Natural killer cell (primary cell): Measurements from ENCODE around the gene NLRP4. TPM values are rescaled to one million over a fixed set of nuclear protein-coding genes. Genes with fewer than 3 reads are reported as not detected.

Source experiments
- ATAC-seq, 3 donors: fragments of 150-1000 bp in 2 of 3; fragments of 200-7000 bp in 1 of 3; cut with Tn5 transposase; 1 replicate in 1 of 3; 2 replicates in 2 of 3; pipeline ENCODE4 v1.10.0; 2021; ENCODE audit warnings: mild to moderate bottlenecking in 2 of 3, moderate library complexity in 2 of 3
- DNase-seq, 2 donors: peaks; one replicate each; pipeline versions ENCODE4 v3.0.0 to v3.0.0-alpha.2; 2013 to 2021; ENCODE audit warnings: mixed read lengths in 1 of 2
- H3K27ac ChIP-seq: one replicate; pipeline ENCODE4 v1.5.1; 2013; ENCODE audit warnings: mild to moderate bottlenecking, low read length
- H3K27me3 ChIP-seq: one replicate; pipeline ENCODE4 v1.6.1; 2013; ENCODE audit warnings: low read length; ENCODE audit not compliant: control insufficient read depth, insufficient read depth
- H3K36me3 ChIP-seq: one replicate; pipeline ENCODE4 v1.6.1; 2013; ENCODE audit warnings: low read length; ENCODE audit not compliant: control insufficient read depth, insufficient read depth
- H3K4me1 ChIP-seq: one replicate; pipeline ENCODE4 v1.6.1; 2013; ENCODE audit warnings: low read length; ENCODE audit not compliant: control insufficient read depth, insufficient read depth
- H3K4me3 ChIP-seq: one replicate; pipeline ENCODE4 v1.5.1; 2013; ENCODE audit warnings: low read length
- H3K9me3 ChIP-seq: one replicate; pipeline ENCODE4 v1.6.1; 2013; ENCODE audit warnings: low read length; ENCODE audit not compliant: control insufficient read depth, insufficient read depth
- H3K27ac Mint-ChIP-seq, 2 donors: one replicate each; pipeline ENCODE4 v1.8.0; 2022; ENCODE audit warnings: mild to moderate bottlenecking in 2 of 2, mixed read lengths in 2 of 2, moderate library complexity in 1 of 2
- H3K27me3 Mint-ChIP-seq, 2 donors: one replicate each; pipeline ENCODE4 v1.8.0; 2022; ENCODE audit warnings: low read depth in 2 of 2, mixed read lengths in 2 of 2
- H3K36me3 Mint-ChIP-seq: one replicate; pipeline ENCODE4 v1.8.0; 2022; ENCODE audit warnings: mixed read lengths
- H3K4me1 Mint-ChIP-seq, 2 donors: one replicate each; pipeline ENCODE4 v1.8.0; 2022; ENCODE audit warnings: mixed read lengths in 2 of 2
- H3K4me3 Mint-ChIP-seq: one replicate; pipeline ENCODE4 v1.8.0; 2022; ENCODE audit warnings: mild to moderate bottlenecking, moderate library complexity, mixed read lengths
- H3K9me3 Mint-ChIP-seq, 2 donors: one replicate each; pipeline ENCODE4 v1.8.0; 2022; ENCODE audit warnings: mixed read lengths in 2 of 2
- CTCF ChIP-seq: fragments of 200-600 bp; IDR thresholded peaks from one replicate; pipeline ENCODE4 v1.8.0; 2022; ENCODE audit warnings: antibody characterized with exemption
- WGBS: methylation state at CpG from one replicate; pipeline ENCODE4 v1.1.7; 2013; ENCODE audit warnings: missing lambda C conversion rate; ENCODE audit not compliant: insufficient coverage; 5-methylcytosine and 5-hydroxymethylcytosine counted together
- intact Hi-C: fragments of 100-400 bp; cut with micrococcal nuclease; formaldehyde crosslinking; loops from one replicate; pipeline ENCODE4 v1.14.2; 2022
- total RNA-seq, 4 donors: library from RNA; stranded (reverse); fragments of 120-200 nt in 1 of 4; gene quantifications; one replicate each; pipeline versions ENCODE4 v1.2.3 to v1.2.4, GENCODE V29; 2013 to 2022

NLRP4 gene
- total RNA-seq, 3 donors from 2014 or later (not counting 1 experiment from before 2014, with no cell fraction given): not detected

GRCh38 chr19:55820037-55820436, 16.3 kb upstream of the NLRP4 start:
- H3K27ac ChIP-seq: no peak overlapping the region
- ATAC-seq (no peak), DNase-seq (no peak)
- Mint-ChIP-seq H3K27me3 (peaks cover 0 to 4% of the 10 kb centered on the region in 2 donors), H3K9me3 (no peaks in the 10 kb centered on the region), H3K27ac (no peak overlapping the region), H3K36me3 (no peaks in the 10 kb centered on the region), H3K4me3 (no peak overlapping the region), H3K4me1 (no peaks in the 10 kb centered on the region)
- intact Hi-C loops: no loop called here
- H3K4me1 ChIP-seq: no peaks in the 10 kb centered on the region
- no peak for TF ChIP-seq CTCF
- no peaks in the 10 kb centered on the region for H3K9me3 ChIP-seq
- 82% methylated on average over 3 of the region's 3 CpGs for WGBS
- H3K36me3 ChIP-seq: no peaks in the 10 kb centered on the region
- H3K27me3 ChIP-seq: no peaks in the 10 kb centered on the region
- no peak overlapping the region for H3K4me3 ChIP-seq

DNA sequence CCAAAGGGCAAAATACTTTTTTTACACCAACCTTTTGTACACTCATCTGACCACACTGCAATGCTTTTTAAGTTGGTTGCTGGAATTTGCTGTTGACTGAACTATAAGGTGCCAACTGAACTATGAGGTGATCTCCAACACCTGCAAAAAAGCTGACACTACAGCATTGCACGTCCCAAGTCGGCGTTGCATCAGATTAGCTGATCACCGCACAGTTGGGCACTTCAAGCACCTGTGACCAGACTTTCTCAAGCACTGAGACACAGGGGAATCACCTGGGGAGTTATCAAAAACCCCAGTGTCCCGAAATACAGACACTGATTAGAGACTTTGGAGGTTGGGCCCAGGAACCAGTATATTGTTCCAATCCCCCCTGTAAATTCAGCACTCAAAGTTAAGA, 5.7 kb upstream of the NLRP4 start:
- intact Hi-C loops: no loop called here
- Histone ChIP-seq H3K4me3 (no peak overlapping the region), H3K36me3 (no peaks in the 10 kb centered on the region), H3K4me1 (no peaks in the 10 kb centered on the region), H3K9me3 (no peaks in the 10 kb centered on the region), H3K27me3 (no peaks in the 10 kb centered on the region), H3K27ac (no peak overlapping the region)
- Mint-ChIP-seq H3K9me3 (peaks cover 0 to 2% of the 10 kb centered on the region in 2 donors), H3K27ac (no peak overlapping the region), H3K27me3 (no peaks in the 10 kb centered on the region), H3K4me1 (no peaks in the 10 kb centered on the region), H3K36me3 (no peaks in the 10 kb centered on the region), H3K4me3 (no peak overlapping the region)
- TF ChIP-seq CTCF: no peak
- ATAC-seq (no peak), DNase-seq (no peak)
- 74% methylated on average over 5 of the region's 5 CpGs for WGBS

- Histone ChIP-seq H3K36me3 (no peaks in the 10 kb centered on the region), H3K27ac (no peak within 1 kb of the TSS), H3K4me3 (no peak within 1 kb of the TSS), H3K9me3 (peaks cover 4% of the 10 kb centered on the region), H3K27me3 (no peaks in the 10 kb centered on the region), H3K4me1 (no peaks in the 10 kb centered on the region)
- intact Hi-C loops: no loop called here
- DNase-seq (no peak), ATAC-seq (no peak)
- H3K9me3 Mint-ChIP-seq: peaks cover 0 to 2% of the 10 kb centered on the region in 2 donors
- no peak for TF ChIP-seq CTCF
- H3K4me3 Mint-ChIP-seq: no peak within 1 kb of the TSS
- 87% methylated on average over 10 of the region's 10 CpGs for WGBS
- no peaks in the 10 kb centered on the region for H3K4me1 Mint-ChIP-seq
- no peak within 1 kb of the TSS for H3K27ac Mint-ChIP-seq
- H3K36me3 Mint-ChIP-seq: no peaks in the 10 kb centered on the region
- H3K27me3 Mint-ChIP-seq: no peaks in the 10 kb centered on the region
These were observed 4.5 kb upstream of the NLRP4 start, which contains the start of gene NLRP11 for GRCh38 chr19:55831846-55832245. TSS of gene NLRP11 (minus strand) at chr19:55831999. CDS start at chr19:55818174, 13,825 bp downstream.

- Mint-ChIP-seq H3K36me3 (no peaks in the 10 kb centered on the region), H3K4me1 (no peaks in the 10 kb centered on the region), H3K27ac (no peak overlapping the region), H3K9me3 (peaks cover 0 to 2% of the 10 kb centered on the region in 2 donors), H3K27me3 (no peaks in the 10 kb centered on the region), H3K4me3 (no peak overlapping the region)
- H3K4me3 ChIP-seq: no peak overlapping the region
- no peaks in the 10 kb centered on the region for H3K27me3 ChIP-seq
- no peak for TF ChIP-seq CTCF
- no peaks in the 10 kb centered on the region for H3K36me3 ChIP-seq
- no peak overlapping the region for H3K27ac ChIP-seq
- WGBS: 100% methylated on average over 1 of the region's 4 CpGs
- no peaks in the 10 kb centered on the region for H3K4me1 ChIP-seq
- no peak for ATAC-seq
- intact Hi-C loops: no loop called here
- H3K9me3 ChIP-seq: peaks cover 4% of the 10 kb centered on the region
- no peak for DNase-seq
These were observed 3.7 kb upstream of the NLRP4 start for GRCh38 chr19:55832676-55833075.
